GM21360 (cell line): Measurements from ENCODE around the gene PPM1L.

Experiments used
- ATAC-seq: cut with Tn5 transposase; IDR thresholded peaks from one replicate; pipeline ENCODE4 v1.9.1; 2021; ENCODE audit warnings: mild to moderate bottlenecking, moderate library complexity; ENCODE audit not compliant: unreplicated experiment

PPM1L gene

DNA sequence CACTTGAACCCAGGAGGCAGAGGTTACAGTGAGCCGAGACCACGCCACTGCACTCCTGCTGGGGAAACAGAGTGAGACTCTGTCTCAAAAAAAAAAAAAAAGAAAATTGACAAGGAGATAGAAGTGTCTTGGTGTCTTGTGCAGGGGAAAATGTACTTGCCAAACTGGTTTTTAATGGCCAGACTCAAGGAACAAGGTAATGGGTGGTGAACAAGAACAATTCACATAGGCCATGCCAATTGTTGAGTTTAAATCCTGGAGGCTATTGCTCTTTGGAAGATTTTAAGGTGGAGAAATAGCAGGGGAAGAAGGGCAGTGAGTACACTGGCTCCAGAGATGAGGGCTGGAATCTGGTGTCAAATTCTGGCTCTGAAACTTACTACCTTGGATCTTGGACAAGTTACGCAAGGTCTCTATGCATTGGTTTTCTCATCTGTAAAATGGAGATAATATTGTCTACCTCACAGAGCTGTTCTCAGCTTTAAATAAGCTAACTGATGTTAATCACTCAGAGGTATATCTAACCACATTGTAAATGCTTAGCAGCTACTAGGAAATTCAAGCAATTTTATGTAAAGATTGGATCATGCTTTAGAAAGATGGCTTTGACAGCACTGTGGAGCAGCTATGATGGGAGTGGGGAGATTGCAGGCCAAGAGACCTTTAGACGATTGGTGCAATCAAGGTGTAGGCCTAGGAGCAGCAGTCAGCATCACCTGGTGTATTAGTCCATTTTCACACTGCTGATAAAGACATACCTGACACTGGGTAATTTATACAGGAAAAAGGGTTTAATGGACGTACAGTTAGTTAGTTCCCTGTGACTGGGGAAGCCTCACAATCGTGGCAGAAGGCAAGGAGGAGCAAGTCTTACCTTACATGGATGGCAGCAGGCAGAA is 270.8 kb downstream of the PPM1L start:
- no peak for ATAC-seq

- ATAC-seq = no peak
Observed at GRCh38 chr3:161028555-161029153, 272.6 kb downstream of the PPM1L start.

- ATAC-seq = no peak
Observed at GRCh38 chr3:161031134-161031533, 275.1 kb downstream of the PPM1L start.

DNA sequence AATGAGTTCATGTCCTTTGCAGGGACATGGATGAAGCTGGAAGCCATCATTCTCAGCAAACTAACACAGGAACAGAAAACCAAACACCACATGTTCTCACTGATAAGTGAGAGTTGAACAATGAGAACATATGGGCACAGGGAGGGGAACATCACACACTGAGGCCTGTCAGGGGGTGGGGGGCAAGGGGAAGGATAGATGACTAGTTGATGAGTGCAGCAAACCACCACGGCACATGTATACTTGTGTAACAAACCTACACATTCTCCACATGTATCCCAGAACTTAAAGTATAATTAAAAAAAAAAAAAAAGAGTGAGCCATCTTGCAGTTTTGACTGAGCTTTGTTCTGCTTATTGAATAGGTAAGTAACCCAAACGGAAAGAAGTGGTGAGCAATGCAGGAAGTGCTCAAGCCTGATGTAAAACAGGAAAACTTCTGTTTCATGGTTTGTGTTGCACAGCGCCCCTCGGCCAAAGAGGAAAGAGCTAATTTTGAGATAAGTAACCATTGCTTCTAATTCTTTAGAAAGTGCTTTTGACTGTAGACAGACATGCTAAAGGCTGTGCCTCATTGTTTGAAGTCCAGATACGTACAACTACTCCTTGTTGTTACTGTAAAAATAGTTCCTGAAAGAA is 279.0 kb downstream of the PPM1L start:
- ATAC-seq = peak; percentile 86

DNA sequence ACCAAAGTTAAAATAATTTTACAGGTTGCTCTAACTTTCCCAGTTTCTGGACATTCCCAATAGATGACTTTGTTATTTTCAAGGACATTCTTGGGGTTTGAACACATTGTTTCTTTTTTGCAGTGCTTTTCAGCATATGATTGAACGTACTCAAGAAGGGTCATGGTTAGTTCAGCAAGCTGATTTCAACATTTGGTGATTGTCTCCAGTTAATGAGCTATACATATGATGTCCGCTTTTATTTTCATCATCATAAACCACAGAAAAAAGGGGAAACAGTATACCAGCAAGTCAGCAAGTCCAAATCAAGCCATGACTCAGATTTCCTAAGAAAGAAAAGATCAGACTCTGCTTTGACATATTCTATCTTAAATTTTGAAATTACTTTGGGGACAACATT is 279.7 kb downstream of the PPM1L start:
- no peak for ATAC-seq

DNA sequence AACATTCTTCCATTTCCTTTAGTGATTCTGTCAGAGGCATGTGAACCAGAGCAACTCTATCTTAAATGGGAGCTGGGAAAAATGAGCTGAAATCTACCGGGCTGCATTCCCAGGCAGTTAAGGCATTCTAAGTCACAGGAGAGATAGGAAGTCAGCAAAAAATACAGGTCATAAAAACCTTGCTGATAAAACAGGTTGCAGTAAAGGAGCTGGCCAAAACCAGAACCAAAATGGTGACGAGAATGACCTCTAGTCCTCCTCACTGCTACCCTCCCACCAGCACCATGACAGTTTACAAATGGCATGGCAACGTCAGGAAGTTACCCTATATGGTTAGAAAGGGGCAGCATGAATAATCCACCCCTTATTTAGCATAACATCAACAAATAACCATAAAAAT is 282.7 kb downstream of the PPM1L start:
- ATAC-seq = no peak

DNA sequence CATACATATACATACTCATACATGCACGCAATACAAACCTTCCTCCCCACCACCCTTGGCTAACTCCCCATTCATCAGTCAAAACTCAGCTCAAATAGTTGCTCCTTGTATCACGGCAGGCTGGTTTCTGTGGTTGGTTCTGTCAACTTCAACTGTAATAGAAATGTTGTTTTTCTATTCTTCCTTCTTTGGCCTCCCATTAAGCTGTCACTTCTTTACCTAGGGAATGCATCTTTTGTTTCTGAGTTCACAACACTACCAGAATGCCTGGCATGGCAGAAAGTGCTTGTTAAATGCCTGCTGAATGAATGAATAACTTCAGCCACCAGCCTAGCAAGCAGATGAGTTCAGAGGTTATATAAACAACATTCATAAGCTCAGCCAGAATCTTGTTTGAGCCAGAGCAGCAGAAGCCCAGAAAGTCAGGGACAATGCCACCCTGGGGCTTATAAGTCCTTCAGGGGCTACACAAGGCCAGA is 286.0 kb downstream of the PPM1L start:
- peak; percentile 69 for ATAC-seq

DNA sequence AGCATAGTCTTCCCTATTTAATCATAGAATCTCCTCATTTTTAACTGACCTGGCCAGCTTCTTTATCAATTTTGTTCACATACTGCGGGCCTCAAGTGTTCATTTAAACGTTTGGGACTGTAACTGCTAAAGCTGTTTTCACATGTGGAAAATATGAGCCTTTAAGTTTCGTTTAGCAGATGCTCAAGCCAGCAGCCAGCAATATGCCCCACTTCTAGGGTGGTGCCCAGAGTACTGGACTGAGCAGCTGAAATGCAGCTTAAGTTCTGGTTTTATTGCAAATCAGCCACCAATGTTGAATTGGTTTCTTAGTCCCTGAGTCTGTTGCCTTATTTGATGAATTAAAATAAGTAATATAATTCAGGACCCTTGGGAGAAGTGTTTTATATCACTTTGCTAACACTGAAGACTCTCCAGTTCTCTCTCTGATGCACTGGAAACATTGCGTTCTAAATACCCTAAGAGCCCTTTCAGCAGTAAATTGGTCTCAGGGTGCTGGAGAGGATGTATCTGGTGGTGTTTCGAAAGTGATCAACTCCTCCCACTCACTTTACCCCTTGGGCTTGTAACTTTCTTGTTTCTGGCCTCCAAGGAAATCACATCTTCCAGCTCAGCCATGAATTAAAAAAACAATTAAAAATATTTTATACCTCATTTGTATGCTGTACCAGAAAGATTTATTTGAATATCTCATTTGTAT is 287.5 kb downstream of the PPM1L start:
- peak; percentile 82 for ATAC-seq

DNA sequence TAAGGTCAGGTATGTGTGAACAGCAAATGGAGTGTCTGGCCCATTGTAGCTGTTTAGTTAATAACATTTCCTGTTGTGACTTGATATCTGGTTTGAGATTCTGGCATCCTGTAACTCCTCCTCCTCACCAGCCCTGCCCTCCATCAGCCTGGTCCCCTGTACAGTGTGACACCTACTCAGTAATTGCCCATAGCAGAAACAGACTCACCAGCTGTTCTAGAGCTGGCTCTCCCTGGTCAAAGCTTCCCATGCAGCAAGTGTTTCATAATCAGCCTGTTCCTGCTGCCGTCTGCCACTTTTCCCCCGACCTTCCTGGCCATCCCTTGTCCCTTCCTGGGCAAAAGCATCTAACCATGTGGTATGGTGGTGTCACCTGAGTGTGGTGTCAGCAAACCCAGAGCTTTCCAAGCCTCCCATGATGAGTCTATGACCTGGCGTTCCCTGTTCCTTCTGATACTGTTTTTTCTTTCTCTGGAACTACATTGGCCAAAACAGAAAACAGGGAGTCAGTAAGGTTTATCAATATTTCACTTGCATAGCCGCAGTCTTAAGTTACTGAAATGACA is 293.7 kb downstream of the PPM1L start:
- no peak for ATAC-seq

DNA sequence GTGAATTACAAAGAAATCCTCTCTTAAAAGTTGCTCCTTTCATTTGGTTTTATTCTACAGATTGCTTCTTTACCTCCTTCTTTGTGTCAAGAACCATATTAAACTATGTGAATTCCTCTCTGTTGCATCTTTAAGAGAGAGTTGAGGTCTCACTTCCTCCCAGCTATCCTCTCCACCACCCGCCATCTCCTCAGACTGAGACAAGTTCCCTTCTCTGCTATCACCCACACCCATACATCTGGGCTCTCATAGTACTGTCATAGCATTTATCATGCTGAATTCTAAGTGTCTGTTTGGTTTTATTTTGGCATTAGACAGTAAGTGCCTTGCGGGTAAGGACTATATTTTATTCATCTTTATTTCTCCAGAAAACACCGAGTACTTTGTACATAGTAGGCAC is 294.9 kb downstream of the PPM1L start:
- ATAC-seq = peak; percentile 71

- ATAC-seq = no peak
Observed at GRCh38 chr3:161051856-161052255, 295.8 kb downstream of the PPM1L start.

DNA sequence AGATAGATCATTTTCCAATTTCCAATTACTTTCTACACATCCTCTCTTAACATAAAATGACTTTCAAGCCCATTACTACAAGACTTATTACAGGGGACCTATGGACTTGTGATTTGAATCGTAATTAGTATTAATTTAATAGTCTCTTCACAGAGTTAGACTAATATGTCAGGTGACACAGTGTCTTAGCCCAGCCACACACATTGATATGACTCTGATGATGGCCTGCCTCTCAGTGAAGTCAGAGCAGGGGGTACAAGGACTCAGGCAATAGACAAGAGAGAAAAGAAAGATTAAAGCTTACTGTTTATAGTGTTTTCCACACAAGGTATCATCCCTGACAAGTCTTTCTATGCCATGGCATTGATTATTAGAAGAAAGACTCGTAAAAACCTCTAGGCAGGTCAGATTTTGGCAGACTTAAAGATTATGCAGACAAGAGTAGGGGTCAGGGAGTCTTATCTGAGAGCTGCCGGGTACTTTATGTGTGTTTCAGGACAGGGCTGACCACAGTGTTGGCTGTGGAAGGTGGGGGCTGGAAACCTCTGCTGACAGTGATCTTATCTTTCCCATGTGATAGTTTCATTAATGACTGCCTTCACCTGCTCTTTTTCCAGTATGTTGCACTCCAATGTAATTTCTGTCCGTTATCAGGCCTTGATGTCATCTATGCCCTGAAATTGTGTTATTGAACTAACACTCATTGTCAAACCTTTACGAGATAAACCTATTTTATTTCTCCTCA is 299.0 kb downstream of the PPM1L start:
- ATAC-seq = no peak

GRCh38 chr3:161064413-161064812 is 308.4 kb downstream of the PPM1L start:
- no peak for ATAC-seq

- ATAC-seq = no peak
Observed at GRCh38 chr3:161066930-161067329, 310.9 kb downstream of the PPM1L start.

DNA sequence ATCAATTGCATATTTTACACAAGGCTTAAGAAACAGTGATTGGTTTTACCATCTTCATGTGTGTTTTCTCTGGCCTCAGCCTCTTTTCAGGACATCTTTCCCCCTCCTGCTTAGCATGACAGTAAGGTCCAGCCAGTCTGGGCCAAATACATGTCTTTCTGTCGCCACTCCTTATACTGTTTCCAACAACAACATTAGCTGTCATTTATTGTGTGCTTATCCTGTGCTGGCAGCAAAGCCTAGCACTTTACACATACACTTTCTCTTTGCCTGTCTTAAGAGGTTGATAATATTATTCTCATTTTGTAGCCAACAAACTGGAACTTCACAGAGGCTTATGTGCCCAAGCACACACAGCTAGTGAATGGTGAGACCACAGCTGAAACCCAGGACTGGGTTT is 311.3 kb downstream of the PPM1L start:
- ATAC-seq = peak; percentile 27

DNA sequence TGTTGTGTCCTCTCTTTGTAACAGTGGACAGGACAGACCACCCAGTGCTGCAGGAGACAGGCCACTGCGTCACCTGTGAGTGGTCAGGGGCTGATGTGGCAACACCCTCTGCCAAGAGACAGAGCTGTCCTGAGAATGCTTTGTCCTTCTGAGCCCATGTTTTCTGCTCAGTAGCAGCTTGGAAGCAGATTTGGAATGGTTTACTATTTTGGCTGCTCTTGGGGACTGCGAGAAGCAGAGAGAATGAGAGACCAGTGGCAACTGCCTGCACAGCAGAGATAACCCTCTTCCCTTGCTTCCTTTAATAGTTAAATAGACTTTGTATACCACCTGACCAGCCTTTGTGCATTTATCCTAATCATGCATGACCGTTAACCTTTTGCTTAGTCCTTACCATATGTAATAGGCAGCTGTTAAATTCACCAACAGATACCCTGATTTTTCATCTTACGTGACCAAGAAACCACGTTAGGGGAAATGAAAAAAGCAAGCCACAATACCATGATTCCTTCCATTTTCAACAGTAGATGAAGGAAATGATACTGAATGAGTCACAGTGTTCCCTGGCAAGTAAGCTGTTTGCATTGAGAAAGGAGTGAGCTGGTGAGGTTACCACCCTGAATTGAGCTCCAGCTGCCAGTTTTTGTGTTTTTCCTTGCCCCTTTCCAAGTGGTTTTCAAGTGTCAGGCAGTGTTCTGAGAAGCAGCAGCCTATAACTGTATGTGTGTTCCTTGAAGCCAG is 313.6 kb downstream of the PPM1L start:
- peak; percentile 92 for ATAC-seq

- no peak for ATAC-seq
Observed at GRCh38 chr3:161070252-161070930, 314.4 kb downstream of the PPM1L start.

- no peak for ATAC-seq
Observed at GRCh38 chr3:161070980-161071663, 315.1 kb downstream of the PPM1L start.
